Measurements from ENCODE around the gene DLG2. TPM values are rescaled to one million over a fixed set of nuclear protein-coding genes. Genes with fewer than 3 reads are reported as not detected.

The DLG2 gene
- polyA plus RNA-seq, 3 donors = 0.24 to 0.39 TPM; not detected in 1

DNA sequence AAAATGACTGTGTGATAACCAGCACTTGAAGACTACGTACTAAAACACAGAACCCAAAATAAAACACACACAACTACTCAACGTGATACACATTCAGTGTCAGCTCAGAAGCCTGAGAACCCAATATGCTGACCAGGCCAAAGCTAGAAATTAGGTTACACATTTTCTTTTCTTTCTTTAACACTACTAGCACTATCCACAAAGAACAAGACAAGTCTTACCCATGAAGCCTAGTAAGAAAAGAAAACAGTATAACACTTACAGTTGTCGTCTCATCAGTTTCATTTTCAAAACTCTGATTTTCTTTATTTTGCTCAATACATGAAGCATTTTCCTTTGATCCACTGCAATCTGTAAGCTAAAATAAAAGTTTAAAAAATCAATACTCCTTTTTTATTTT is 472.9 kb downstream of the DLG2 start:
- no peak overlapping the region for H3K9ac ChIP-seq (ENCODE audit: insufficient read depth, low read length, poor library complexity, severe bottlenecking)
- no peaks in the 10 kb centered on the region for H3K4me1 ChIP-seq (ENCODE audit: control insufficient read depth in 1 of 2, insufficient read depth in 2 of 2, low read length in 2 of 2)
- no peaks in the 10 kb centered on the region for H3K79me2 ChIP-seq (ENCODE audit: insufficient read depth, low read length)
- no peaks in the 10 kb centered on the region for H3K27me3 Mint-ChIP-seq (ENCODE audit: low read depth in 3 of 3)
- no peaks in the 10 kb centered on the region for H4K20me1 ChIP-seq (ENCODE audit: insufficient read depth, low read length)
- intact Hi-C loops (cut with micrococcal nuclease) = no loop called here
- no peak overlapping the region for H3K4me2 ChIP-seq (replicated peaks; ENCODE audit: extremely low read depth, low read length, poor library complexity, severe bottlenecking)
- no peak overlapping the region for H3K27ac Mint-ChIP-seq
- DNase-seq = no peak
- H3K27ac ChIP-seq (ENCODE audit: low read depth in 1 of 2, low read length in 2 of 2) = no peak overlapping the region
- no peak overlapping the region for H2AFZ ChIP-seq (ENCODE audit: insufficient read depth, low read depth, low read length, poor library complexity, severe bottlenecking)
- no peaks in the 10 kb centered on the region for H3K36me3 ChIP-seq (replicated peaks in 1 of 2; ENCODE audit: control insufficient read depth in 1 of 2, insufficient read depth in 2 of 2, low read length in 2 of 2)
- TF ChIP-seq CTCF (IDR thresholded peaks at IDR 0.05) = no peak
- 85% methylated on average over 3 of the region's 3 CpGs for WGBS (ENCODE audit: insufficient coverage)
- H3K4me3 ChIP-seq (replicated peaks in 1 of 3; ENCODE audit: low read depth in 2 of 3, low read length in 3 of 3) = no peak overlapping the region
- no peak overlapping the region for H3K4me3 Mint-ChIP-seq
- peaks cover 11 to 13% of the 10 kb centered on the region in 2 donors for H3K9me3 ChIP-seq (replicated peaks in 1 of 2; ENCODE audit: control insufficient read depth in 1 of 2, insufficient read depth in 1 of 2, low read length in 2 of 2)
- no peaks in the 10 kb centered on the region for H3K27me3 ChIP-seq (ENCODE audit: control insufficient read depth in 2 of 2, insufficient read depth in 2 of 2, low read length in 2 of 2)
- H3K9me3 Mint-ChIP-seq = peaks cover 7 to 28% (median 13%) of the 10 kb centered on the region in 7 donors
- H3K4me1 Mint-ChIP-seq = no peaks in the 10 kb centered on the region
- no peaks in the 10 kb centered on the region for H3K36me3 Mint-ChIP-seq

GRCh38 chr11:85137597-85137996 is 489.5 kb downstream of the DLG2 start:
- H3K36me3 Mint-ChIP-seq = no peaks in the 10 kb centered on the region
- H3K27me3 Mint-ChIP-seq (ENCODE audit: low read depth in 3 of 3) = peaks cover 0 to 2% (median 0%) of the 10 kb centered on the region in 3 donors
- H3K27ac ChIP-seq (ENCODE audit: low read depth in 1 of 2, low read length in 2 of 2) = no peak overlapping the region
- no peak overlapping the region for H3K27ac Mint-ChIP-seq
- WGBS (ENCODE audit: insufficient coverage) = no CpG with 5 or more reads among the region's 1 CpG
- no peak overlapping the region for H2AFZ ChIP-seq (ENCODE audit: insufficient read depth, low read depth, low read length, poor library complexity, severe bottlenecking)
- no peaks in the 10 kb centered on the region for H3K27me3 ChIP-seq (ENCODE audit: control insufficient read depth in 2 of 2, insufficient read depth in 2 of 2, low read length in 2 of 2)
- H3K9me3 Mint-ChIP-seq = peaks cover 0 to 13% (median 2%) of the 10 kb centered on the region in 7 donors
- no peaks in the 10 kb centered on the region for H3K4me1 ChIP-seq (ENCODE audit: control insufficient read depth in 1 of 2, insufficient read depth in 2 of 2, low read length in 2 of 2)
- H4K20me1 ChIP-seq (ENCODE audit: insufficient read depth, low read length) = no peaks in the 10 kb centered on the region
- no peaks in the 10 kb centered on the region for H3K4me1 Mint-ChIP-seq
- no peak for DNase-seq
- peaks cover 4 to 5% of the 10 kb centered on the region in 2 donors for H3K9me3 ChIP-seq (replicated peaks in 1 of 2; ENCODE audit: control insufficient read depth in 1 of 2, insufficient read depth in 1 of 2, low read length in 2 of 2)
- H3K4me2 ChIP-seq (replicated peaks; ENCODE audit: extremely low read depth, low read length, poor library complexity, severe bottlenecking) = no peak overlapping the region
- intact Hi-C loops (cut with micrococcal nuclease) = no loop called here
- no peak overlapping the region for H3K9ac ChIP-seq (ENCODE audit: insufficient read depth, low read length, poor library complexity, severe bottlenecking)
- H3K4me3 Mint-ChIP-seq = no peak overlapping the region
- H3K36me3 ChIP-seq (replicated peaks in 1 of 2; ENCODE audit: control insufficient read depth in 1 of 2, insufficient read depth in 2 of 2, low read length in 2 of 2) = no peaks in the 10 kb centered on the region
- H3K4me3 ChIP-seq (replicated peaks in 1 of 3; ENCODE audit: low read depth in 2 of 3, low read length in 3 of 3) = no peak overlapping the region
- no peak for TF ChIP-seq CTCF (IDR thresholded peaks at IDR 0.05)
- no peaks in the 10 kb centered on the region for H3K79me2 ChIP-seq (ENCODE audit: insufficient read depth, low read length)

Measured in CD14-positive monocyte (primary cell).